Choroid plexus epithelial cell (primary cell): ENCODE results near the gene IRF5.

ENCODE experiments used
- DNase-seq: peaks from one replicate; pipeline ENCODE4 v3.0.0-alpha.2; 2010; ENCODE audit warnings: low read depth
- H3K4me3 ChIP-seq: 2 replicates; pipeline ENCODE4 v1.5.1; 2011; ENCODE audit warnings: low read depth, mild to moderate bottlenecking, control low read depth, low read length, moderate library complexity
- TF ChIP-seq, protein P1 (sequence below): conservative IDR thresholded peaks from 2 replicates; pipeline ENCODE4 v1.5.1; 2011; ENCODE audit warnings: low read depth, mild to moderate bottlenecking, control low read depth, inconsistent platforms, low read length, moderate library complexity

The IRF5 gene

DNA sequence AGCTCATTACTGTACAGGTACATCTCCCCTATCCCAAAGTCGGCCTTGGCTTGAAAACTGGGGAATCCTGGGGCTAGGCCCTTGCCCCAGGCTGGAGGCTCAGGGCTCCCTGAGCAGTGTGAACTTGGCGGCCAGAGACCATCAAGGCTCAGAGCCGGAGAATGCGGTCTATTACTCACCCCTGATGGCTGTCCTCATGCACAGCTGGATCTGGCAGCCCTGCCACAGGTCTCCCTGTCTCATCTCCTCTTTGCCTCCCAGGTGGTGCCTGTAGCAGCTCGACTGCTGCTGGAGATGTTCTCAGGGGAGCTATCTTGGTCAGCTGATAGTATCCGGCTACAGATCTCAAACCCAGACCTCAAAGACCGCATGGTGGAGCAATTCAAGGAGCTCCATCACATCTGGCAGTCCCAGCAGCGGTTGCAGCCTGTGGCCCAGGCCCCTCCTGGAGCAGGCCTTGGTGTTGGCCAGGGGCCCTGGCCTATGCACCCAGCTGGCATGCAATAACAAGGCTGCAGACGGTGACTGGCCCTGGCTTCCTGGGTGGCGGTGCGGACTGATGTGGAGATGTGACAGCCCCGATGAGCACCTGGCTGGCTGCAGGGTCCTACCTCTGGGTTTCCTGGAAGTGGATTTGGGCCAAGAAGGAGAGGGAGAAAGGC is 10.7 kb downstream of the IRF5 start:
- TF ChIP-seq, protein P1, sequence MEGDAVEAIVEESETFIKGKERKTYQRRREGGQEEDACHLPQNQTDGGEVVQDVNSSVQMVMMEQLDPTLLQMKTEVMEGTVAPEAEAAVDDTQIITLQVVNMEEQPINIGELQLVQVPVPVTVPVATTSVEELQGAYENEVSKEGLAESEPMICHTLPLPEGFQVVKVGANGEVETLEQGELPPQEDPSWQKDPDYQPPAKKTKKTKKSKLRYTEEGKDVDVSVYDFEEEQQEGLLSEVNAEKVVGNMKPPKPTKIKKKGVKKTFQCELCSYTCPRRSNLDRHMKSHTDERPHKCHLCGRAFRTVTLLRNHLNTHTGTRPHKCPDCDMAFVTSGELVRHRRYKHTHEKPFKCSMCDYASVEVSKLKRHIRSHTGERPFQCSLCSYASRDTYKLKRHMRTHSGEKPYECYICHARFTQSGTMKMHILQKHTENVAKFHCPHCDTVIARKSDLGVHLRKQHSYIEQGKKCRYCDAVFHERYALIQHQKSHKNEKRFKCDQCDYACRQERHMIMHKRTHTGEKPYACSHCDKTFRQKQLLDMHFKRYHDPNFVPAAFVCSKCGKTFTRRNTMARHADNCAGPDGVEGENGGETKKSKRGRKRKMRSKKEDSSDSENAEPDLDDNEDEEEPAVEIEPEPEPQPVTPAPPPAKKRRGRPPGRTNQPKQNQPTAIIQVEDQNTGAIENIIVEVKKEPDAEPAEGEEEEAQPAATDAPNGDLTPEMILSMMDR, result no peak
- DNase-seq, result no peak
- no peak overlapping the region for H3K4me3 ChIP-seq

DNA sequence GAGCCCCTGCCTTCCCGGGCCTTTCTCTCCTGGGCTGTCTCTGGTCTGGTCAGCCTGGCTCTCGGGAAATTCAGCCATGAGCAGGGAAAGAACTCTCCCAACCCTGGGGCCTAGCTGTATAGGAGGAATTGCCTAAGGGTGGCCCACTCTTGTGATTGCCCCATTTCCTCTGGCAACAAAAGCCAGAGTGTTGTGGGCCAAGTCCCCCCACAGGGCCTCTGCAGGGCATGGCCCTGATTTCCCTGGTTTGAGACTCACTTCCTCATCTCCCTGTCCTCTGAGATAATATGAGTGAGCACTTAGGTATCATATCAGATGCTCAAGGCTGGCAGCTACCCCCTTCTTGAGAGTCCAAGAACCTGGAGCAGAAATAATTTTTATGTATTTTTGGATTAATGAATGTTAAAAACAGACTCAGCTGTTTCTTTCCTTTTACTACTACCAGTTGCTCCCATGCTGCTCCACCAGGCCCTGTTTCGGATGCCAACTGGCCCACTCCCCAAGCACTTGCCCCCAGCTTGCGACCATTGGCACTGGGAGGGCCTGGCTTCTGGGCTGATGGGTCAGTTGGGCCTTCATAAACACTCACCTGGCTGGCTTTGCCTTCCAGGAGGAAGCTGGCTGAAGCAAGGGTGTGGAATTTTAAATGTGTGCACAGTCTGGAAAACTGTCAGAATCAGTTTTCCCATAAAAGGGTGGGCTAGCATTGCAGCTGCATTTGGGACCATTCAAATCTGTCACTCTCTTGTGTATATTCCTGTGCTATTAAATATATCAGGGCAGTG is 11.4 kb downstream of the IRF5 start:
- DNase-seq, result no peak
- H3K4me3 ChIP-seq, result no peak overlapping the region
- TF ChIP-seq, protein P1, result no peak

DNA sequence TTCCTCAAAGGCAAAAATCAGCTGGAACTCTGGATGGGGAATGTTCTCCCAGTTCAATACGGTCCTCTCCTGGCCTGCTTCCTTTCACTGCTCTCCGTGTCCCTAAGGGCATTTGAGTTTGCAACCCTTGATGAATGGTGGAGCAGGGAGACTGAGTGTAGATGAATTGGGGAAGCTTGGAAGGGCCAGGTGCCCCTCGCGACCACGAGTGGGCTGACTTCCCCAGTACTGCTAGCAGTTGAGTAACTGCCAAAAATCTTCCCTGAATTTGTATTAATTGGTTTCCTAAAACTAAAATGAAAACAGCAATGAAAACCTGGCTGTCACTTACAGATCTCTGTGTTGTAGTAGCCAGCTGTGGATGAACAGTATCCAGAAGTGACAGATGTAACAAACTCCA is 13.6 kb downstream of the IRF5 start:
- TF ChIP-seq, protein P1, result no peak
- H3K4me3 ChIP-seq, result no peak overlapping the region
- DNase-seq, result no peak

DNA sequence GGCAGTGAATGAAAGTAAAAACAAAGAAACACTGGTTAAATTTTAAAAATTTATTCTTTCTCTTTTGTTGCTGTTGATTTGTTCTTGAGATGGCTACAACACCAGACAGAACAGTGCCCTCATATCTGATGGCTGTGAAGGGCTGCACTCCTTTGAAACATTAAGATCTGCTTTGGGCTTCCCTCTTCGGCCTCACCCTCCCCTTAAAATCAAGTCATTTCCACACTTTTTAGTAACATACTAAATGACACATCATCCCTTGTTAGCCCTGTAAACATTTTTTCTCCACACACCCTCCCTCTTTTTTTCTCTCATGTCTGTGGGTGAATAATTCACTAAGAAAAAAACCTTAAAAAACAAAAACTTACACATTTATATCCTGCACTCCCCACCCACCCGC is 16.4 kb downstream of the IRF5 start:
- DNase-seq, result no peak
- TF ChIP-seq, protein P1, result no peak

DNA sequence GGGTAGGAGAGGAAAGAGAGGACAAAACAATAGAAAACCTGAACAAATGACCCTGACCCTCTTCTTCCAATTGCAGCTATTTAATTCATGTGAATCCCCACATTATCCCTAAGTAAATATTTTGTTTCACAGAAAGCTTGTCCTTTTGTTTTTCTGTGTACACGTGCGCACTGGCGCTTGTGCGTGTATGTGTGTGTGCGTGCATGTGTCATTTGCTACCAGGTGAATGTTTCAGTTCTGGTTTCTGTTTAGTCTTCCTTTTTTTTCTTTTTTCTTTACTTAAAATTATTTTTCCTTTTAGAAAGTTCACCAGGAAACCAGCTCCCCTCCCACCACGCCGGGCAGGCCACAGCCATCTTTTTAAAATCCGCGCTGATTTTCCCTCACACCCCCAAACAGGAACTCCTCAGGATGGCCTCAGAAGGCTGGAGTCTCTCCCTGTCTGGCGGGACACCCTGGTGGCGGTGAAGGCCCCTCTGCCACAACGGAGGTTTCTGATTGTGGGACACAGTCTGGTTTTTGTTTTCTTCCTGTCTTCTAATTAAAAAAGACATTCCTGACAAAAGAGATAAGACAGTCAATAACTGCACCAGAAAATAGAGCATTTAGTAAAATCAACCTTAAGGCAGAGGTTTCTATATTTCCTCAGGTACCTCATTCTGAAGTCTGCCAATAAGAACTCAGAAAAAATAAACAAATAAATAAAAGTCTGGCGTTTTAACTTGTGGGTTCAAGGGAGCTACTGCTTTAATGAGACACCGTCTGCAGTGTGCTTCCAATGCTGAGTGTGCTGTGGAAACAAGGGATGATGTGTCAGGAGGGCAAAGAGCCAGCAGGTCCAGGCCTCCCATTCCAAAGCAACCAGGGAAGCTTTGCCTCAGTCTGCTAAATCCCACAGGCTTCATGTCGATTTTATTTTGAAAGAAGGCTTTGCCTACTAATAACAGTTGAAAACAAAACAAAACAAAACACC is 17.4 kb downstream of the IRF5 start:
- TF ChIP-seq, protein P1, result no peak
- no peak overlapping the region for H3K4me3 ChIP-seq

More for the DNA sequence above, 16.4 kb downstream of the IRF5 start:
- no peak overlapping the region for H3K4me3 ChIP-seq

DNA sequence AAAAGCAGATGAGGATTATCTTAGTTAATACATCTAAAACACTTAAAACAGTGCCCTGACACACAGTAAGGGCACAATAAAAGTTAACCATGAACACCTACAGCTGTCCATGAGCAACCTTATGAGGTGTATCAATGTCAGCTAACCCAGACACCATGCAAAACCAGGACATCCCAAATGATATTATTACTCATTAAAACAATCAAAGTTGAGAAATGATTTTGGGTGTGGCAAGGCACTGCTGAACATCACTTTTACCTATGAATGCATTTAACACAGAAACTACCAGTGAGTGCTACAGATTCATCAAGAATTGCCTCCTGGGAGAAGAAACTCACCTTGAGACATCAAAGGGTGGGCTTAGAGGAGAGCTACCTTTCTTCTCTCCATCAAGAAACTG is 18.3 kb downstream of the IRF5 start:
- H3K4me3 ChIP-seq, result no peak overlapping the region
- no peak for DNase-seq
- TF ChIP-seq, protein P1, result no peak

More for the DNA sequence above, 17.4 kb downstream of the IRF5 start:
- DNase-seq, result peak; percentile 47
